ENCODE results near the gene SYNRG. TPM values are rescaled to one million over a fixed set of nuclear protein-coding genes. Genes with fewer than 3 reads are reported as not detected.

SYNRG gene
- polyA plus RNA-seq, 1 of the 3 experiments (the other 2 are of a cell fraction) = 8.9 TPM

- H3K9me3 ChIP-seq = no peaks in the 10 kb centered on the region
- H3K79me2 ChIP-seq (ENCODE audit: insufficient read depth) = peaks cover 23% of the 10 kb centered on the region
- DNase-seq = no peak
- no peak overlapping the region for H3K9ac ChIP-seq
- H3K4me1 ChIP-seq (ENCODE audit: control insufficient read depth in 1 of 2, insufficient read depth in 2 of 2, low read depth in 1 of 2, low read length in 1 of 2) = peaks cover 4 to 8% of the 10 kb centered on the region in 2 experiments; a peak in 1 of 4 replicates
- no peak overlapping the region for H3K4me3 ChIP-seq (ENCODE audit: low read depth in 2 of 2, low read length in 1 of 2)
- no peaks in the 10 kb centered on the region for H3K9me2 ChIP-seq
- TF ChIP-seq RCOR1 (IDR thresholded peaks at IDR 0.05; ENCODE audit: low read length) (no peak), MEF2A (IDR thresholded peaks at IDR 0.05; ENCODE audit: borderline replicate concordance, low read depth) (no peak), RFX5 (IDR thresholded peaks at IDR 0.05; ENCODE audit: low read length) (no peak), TEAD4 (IDR thresholded peaks at IDR 0.05; ENCODE audit: borderline replicate concordance, insufficient read depth) (no peak), RXRA (IDR thresholded peaks at IDR 0.05; ENCODE audit: borderline replicate concordance, low read depth) (no peak), FOXJ3 (CRISPR knock-in tag; IDR thresholded peaks at IDR 0.05) (no peak), IRF3 (IDR thresholded peaks at IDR 0.05; ENCODE audit: low read depth, low read length) (no peak), EZH2phosphoT487 (IDR thresholded peaks at IDR 0.05; ENCODE audit: borderline replicate concordance, low read depth) (no peak), NRF1 (IDR thresholded peaks at IDR 0.05; ENCODE audit: low read depth, low read length) (no peak), REST (IDR thresholded peaks at IDR 0.05; ENCODE audit: low read depth, low read length) (no peak), NFIC (IDR thresholded peaks at IDR 0.05; ENCODE audit: borderline replicate concordance) (no peak), POLR2AphosphoS5 (IDR thresholded peaks at IDR 0.05; ENCODE audit: low read depth, low read length) (no peak), FOSL2 (IDR thresholded peaks at IDR 0.05; ENCODE audit: borderline replicate concordance, low read depth) (no peak), RAD21 (IDR thresholded peaks at IDR 0.05; ENCODE audit: low read length) (no peak), SMC3 (IDR thresholded peaks at IDR 0.05; ENCODE audit: low read depth, low read length) (no peak), USF1 (IDR thresholded peaks at IDR 0.05; ENCODE audit: borderline replicate concordance, low read depth) (no peak), ZBTB33 (IDR thresholded peaks at IDR 0.05; ENCODE audit: borderline replicate concordance, low read depth) (no peak), YY1 (IDR thresholded peaks at IDR 0.05; ENCODE audit: low read depth) (no peak)
- no peak overlapping the region for H2AFZ ChIP-seq (ENCODE audit: low read depth)
- WGBS (ENCODE audit: low lambda C conversion rate) = 97% methylated on average over 4 of the region's 4 CpGs
- H3F3A ChIP-seq (replicated peaks; ENCODE audit: insufficient read depth) = peaks cover 28% of the 10 kb centered on the region
- H4K20me1 ChIP-seq (ENCODE audit: insufficient read depth) = no peaks in the 10 kb centered on the region
- no peak overlapping the region for H3K27ac ChIP-seq (ENCODE audit: low read depth in 2 of 2, low read length in 1 of 2)
- peaks cover 48 to 60% of the 10 kb centered on the region in 2 experiments for H3K36me3 ChIP-seq (replicated peaks in 1 of 2; ENCODE audit: control insufficient read depth in 1 of 2, insufficient read depth in 2 of 2, low read length in 1 of 2)
- POLR2A ChIA-PET = no interaction called here
- no peak overlapping the region for H3K4me2 ChIP-seq
- CTCF ChIA-PET = interaction anchor here (2.2 to 4.2 kb wide), 2 partner anchors 10 to 144 kb away, joined by 6 to 19 read pairs; no protein-coding TSS in a partner anchor
- H3K27me3 ChIP-seq (ENCODE audit: insufficient read depth) = no peaks in the 10 kb centered on the region
These were observed 91.3 kb downstream of the SYNRG start for GRCh38 chr17:37517881-37518280.

Data from SK-N-SH (cell line).